NCI-H510A (cell line): ENCODE measurements around the gene PRRC2C.
"Not testable (repeated sequence)": the region's sequence is repeated elsewhere in the genome, so short reads cannot be mapped to it uniquely, and the experiment has no call there.

Experiments used
- DNase-seq: peaks from one replicate; lab custom pipeline; 2025; lab: John Stamatoyannopoulos, UW

Gene PRRC2C

GRCh38 chr1:171500803-171501202, 15.5 kb downstream of the PRRC2C start:
- no peak for DNase-seq

- DNase-seq = no peak
These were observed 16.1 kb downstream of the PRRC2C start for GRCh38 chr1:171501305-171502024.

- no peak for DNase-seq
These were observed 21.4 kb downstream of the PRRC2C start for GRCh38 chr1:171506525-171507304.

GRCh38 chr1:171507435-171507834, 22.1 kb downstream of the PRRC2C start:
- no peak for DNase-seq

DNA sequence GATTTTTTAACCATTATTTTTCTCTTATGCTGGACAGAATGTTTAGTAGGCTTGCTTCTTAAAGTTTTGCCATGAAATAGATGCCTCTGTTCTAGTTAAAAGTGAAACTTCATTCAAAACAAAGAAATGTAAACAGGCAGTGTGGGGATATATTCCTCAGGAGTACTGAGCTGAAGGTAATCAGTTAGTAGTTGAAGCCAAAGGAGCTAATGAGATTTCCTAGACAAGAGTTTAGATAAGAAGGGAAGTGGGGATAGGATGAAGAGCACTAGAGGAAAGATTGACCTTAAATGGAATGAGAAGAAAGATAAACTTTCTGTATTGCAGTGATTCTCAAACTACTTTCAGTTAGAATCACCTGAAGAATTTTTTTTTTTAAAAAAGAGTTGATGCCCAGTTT, 23.9 kb downstream of the PRRC2C start:
- DNase-seq = no peak

DNA sequence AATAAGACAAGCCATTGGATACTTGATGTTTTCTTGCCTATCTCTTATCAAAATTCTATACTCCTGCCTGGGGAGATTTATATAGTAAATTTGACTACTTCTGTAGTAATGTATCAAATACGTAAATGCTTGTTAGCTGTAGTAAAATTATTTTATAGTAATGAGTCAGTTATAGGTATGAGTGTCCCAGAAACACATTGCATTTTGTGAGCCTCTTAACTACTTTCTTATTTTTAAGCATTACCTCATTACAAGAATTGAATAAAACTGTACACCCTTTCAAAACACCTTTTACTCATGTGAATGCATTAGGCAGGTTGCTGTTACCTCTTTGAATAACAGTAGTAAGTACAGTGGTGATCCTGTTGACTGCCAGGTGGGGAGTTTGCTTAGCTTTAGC, 28.4 kb downstream of the PRRC2C start:
- no peak for DNase-seq

DNA sequence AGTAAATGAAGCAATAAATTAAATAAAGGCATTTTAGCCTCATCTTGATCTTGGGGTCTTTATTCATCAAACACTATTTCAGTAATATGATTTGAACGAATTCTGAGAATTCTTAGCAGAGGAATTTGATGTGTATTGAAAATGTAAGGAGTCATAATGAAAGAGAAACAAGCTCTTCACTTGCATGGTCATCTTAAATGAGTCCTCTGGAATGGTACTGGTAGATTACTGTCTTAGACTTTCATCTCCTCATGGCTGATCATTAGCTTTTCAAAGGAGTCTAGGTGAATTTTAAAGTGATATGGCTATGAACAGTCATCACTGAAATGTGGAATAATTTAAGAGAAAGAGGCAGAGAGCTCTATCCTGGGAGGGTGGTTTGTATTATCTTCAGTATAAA, 30.0 kb downstream of the PRRC2C start:
- DNase-seq = no peak

GRCh38 chr1:171515741-171516140, 30.4 kb downstream of the PRRC2C start:
- DNase-seq = no peak

DNA sequence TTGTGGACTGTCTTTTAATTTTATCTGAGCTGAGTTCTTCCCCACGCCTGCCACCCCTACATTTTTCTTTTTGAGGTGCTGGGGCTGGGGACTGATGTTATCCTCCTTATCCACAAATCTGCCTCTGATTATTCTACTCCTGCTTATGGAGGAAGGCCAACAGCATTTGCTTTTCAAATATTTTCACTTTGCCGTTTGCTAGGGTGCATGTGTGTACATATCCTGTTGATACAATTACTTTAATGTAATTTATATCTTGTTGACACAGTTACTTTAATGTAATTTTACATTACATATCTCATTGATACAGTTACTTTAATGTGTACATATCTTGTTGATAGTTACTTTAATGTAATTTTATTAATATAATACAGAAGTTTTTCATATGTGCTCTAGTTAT, 36.2 kb downstream of the PRRC2C start:
- no peak for DNase-seq

- no peak for DNase-seq
These were observed 45.3 kb downstream of the PRRC2C start for GRCh38 chr1:171530676-171531075.

- DNase-seq = no peak
These were observed 47.2 kb downstream of the PRRC2C start for GRCh38 chr1:171532520-171532919.

- no peak for DNase-seq
These were observed 60.2 kb downstream of the PRRC2C start for GRCh38 chr1:171545523-171545922.

- DNase-seq = no peak
These were observed 64.7 kb downstream of the PRRC2C start for GRCh38 chr1:171550050-171550449.

- DNase-seq = not testable (repeated sequence)
These were observed 65.3 kb downstream of the PRRC2C start for GRCh38 chr1:171550598-171551100.

DNA sequence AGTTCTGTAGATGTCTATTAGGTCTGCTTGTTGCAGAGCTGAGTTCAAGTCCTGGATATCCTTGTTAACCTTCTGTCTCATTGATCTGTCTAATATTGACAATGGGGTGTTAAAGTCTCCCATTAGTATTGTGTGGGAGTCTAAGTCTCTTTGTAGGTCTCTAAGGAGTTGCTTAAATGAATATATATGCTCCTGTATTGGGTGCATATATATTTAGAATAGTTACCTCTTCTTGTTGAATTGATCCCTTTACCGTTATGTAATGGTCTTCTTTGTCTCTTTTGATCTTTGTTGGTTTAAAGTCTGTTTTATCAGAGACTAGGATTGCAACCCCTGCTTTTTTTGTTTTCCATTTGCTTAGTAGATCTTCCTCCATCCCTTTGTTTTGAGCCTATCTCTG, 68.6 kb downstream of the PRRC2C start:
- DNase-seq = peak; percentile 11

DNA sequence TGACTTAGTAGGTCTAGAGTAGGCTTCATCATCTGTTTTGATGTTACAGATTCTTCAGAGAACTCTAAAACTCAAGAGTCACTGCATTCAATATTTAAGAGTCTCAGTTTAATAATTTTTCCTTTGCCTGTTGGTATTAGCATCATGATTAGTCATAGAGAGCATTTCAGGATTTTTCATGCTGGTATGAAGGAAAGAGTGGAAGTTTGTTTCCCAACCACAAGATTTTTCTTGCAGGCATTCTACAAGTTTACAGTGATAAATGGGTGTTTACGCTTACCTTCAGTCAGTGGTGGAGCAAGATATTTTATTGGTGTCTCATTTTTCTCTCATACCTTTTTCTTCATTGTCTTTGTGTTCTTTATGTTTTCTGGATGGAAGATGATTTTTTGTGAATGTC, 78.3 kb downstream of the PRRC2C start:
- DNase-seq = no peak

DNA sequence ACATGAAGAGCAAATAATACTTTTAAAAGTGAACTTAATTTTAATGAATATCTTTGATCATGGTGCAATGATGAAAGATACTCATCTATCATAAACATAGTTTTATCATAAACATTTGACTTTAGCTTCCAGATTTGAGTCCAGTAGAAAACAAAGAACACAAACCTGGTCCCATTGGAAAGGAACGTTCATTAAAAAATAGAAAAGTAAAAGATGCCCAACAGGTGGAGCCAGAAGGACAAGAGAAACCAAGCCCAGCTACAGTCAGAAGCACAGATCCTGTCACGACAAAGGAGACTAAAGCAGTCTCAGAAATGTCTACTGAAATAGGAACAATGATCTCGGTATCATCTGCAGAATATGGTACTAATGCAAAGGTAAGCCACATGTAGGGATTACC, 81.1 kb downstream of the PRRC2C start:
- no peak for DNase-seq

DNA sequence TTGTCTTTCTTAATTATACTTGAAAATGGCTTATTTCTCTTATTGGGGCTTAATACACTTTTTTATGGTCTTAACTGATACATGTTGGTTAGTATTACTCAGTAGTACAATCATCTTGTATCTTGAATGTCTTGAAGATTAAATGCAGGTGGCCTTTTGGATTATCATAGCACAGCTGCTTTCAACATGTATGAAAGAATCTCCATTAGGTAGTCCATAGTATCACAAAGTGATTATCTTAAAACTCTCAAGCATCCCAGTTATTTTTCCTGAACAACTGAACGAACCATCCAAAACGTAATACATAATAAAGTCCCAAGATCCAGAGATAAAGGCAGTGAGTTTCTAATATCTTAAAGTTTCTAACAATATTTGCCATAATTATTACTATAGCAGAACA, 85.0 kb downstream of the PRRC2C start:
- no peak for DNase-seq

DNA sequence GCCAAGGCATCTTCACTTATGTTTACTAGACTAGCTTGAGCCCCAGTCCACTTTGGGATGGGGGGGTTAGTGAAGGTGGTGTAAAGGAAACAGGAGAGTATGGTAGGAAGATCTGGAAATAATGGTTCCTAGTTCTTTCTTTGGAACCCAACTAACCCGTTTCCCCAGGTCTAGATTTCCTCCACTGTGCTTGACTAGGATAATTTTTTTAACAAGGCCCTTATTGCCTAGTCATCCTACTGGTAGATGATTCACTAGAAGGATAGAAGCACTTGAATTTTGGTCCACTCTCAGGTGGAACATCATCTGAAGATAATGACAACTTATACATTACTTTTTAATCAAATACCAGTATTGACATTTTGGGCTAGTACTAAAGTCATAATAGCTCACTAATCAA, 90.8 kb downstream of the PRRC2C start:
- no peak for DNase-seq

DNA sequence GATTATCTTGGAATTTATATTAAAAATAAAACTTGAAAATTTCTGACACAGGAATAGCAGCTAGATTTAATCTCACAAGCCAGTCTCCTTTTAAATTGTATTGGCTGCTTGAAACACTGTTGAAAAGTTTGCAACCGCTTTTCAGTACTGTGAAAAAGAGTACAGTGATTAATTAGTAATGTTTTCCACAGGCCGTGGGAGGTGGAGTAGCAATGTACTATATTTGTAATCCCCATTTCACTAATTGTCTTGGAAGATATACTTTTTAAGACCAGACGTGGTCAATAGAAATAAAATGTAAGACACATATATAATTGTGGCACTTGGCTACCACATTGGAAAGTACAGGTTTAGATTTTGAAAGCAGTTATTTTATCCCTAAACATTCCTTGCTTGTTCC, 95.9 kb downstream of the PRRC2C start:
- no peak for DNase-seq

- DNase-seq = no peak
These were observed 96.4 kb downstream of the PRRC2C start for GRCh38 chr1:171581766-171582165.

DNA sequence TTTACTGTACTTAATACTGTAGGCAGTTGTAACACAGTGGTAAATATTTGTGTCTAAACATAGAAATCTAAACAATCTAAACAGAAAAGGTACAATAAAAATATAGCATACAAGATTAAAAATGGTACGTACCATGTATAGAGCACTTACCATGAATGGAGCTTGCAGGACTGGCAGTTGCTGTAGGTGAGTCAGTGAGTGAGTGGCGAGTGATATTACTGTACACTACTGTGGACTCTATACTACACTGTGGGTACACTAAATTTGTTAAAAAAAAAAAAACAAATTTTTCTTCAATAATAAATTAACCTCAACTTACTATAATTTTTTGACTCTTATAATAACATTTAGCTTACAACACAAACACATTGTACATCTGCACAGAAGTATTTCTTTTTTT, 97.3 kb downstream of the PRRC2C start:
- DNase-seq = no peak

GRCh38 chr1:171583591-171584201, 98.4 kb downstream of the PRRC2C start:
- DNase-seq = no peak
